A673 (cell line): ENCODE data around the gene LAMA5.

Experiments
- CTCF ChIP-seq: fragments of 300-800, 200-600 bp; sonication (generic); conservative IDR thresholded peaks from 2 replicates; pipeline ENCODE4 v1.5.1; 2017; ENCODE audit warnings: low read depth, mild to moderate bottlenecking, antibody characterized with exemption, low read length, moderate library complexity, mixed read lengths
- EZH2 ChIP-seq: fragments of 200-600 bp; sonication (generic); IDR thresholded peaks from 2 replicates; pipeline ENCODE4 v1.6.1; 2017; ENCODE audit warnings: borderline replicate concordance, low read depth, mild to moderate bottlenecking, mixed read lengths, antibody characterized with exemption, low read length; ENCODE audit not compliant: poor library complexity, severe bottlenecking

GRCh38 chr20:62403331-62403730, 36.2 kb upstream of the LAMA5 start:
- TF ChIP-seq CTCF, result no peak
- TF ChIP-seq EZH2, result no peak
